ENCODE data around the gene CLEC2L. TPM values are rescaled to one million over a fixed set of nuclear protein-coding genes. Genes with fewer than 3 reads are reported as not detected.

CLEC2L gene
- total and polyA plus RNA-seq, 4 donors: 0.05 TPM; not detected in 3

GRCh38 chr7:139541600-139542307, 18.3 kb downstream of the CLEC2L start:
- Histone ChIP-seq H3K36me3 (ENCODE audit: control insufficient read depth in 4 of 4, insufficient read depth in 3 of 4, low read depth in 1 of 4, low read length in 3 of 4) (no peaks in the 10 kb centered on the region), H3K9me3 (ENCODE audit: control insufficient read depth in 4 of 4, low read length in 3 of 4) (no peaks in the 10 kb centered on the region), H3K27me3 (ENCODE audit: control insufficient read depth in 4 of 4, insufficient read depth in 4 of 4, low read length in 3 of 4) (peaks cover 0 to 4% (median 0%) of the 10 kb centered on the region in 4 donors), H3K4me3 (ENCODE audit: low read depth in 1 of 3, low read length in 3 of 3) (no peak overlapping the region), H3K9ac (ENCODE audit: low read depth in 1 of 2, low read length in 2 of 2) (no peak overlapping the region), H3K4me1 (ENCODE audit: control insufficient read depth in 4 of 4, insufficient read depth in 4 of 4, low read length in 3 of 4) (no peaks in the 10 kb centered on the region), H3K27ac (ENCODE audit: low read depth in 1 of 2, low read length in 2 of 2) (no peak overlapping the region)
- 76% methylated on average over 21 of the region's 21 CpGs for WGBS
- TF ChIP-seq EGR1 (IDR thresholded peaks at IDR 0.05; ENCODE audit: low read depth in 2 of 2) (no peak), ATF3 (IDR thresholded peaks at IDR 0.05) (no peak), FOXA1 (IDR thresholded peaks at IDR 0.05) (no peak), HNF4A (conservative IDR thresholded peaks at IDR 0.05) (no peak), CTCF (IDR thresholded peaks at IDR 0.05; ENCODE audit: low read depth, low read length, missing input control) (no peak), YY1 (IDR thresholded peaks at IDR 0.05) (no peak), RXRA (IDR thresholded peaks at IDR 0.05) (no peak), TAF1 (conservative IDR thresholded peaks at IDR 0.05) (no peak), SP1 (IDR thresholded peaks at IDR 0.05) (no peak), REST (IDR thresholded peaks at IDR 0.05) (no peak), FOXA2 (IDR thresholded peaks at IDR 0.05) (no peak), MAX (IDR thresholded peaks at IDR 0.05) (no peak), NR2F2 (IDR thresholded peaks at IDR 0.05) (no peak), JUND (IDR thresholded peaks at IDR 0.05) (no peak), RAD21 (IDR thresholded peaks at IDR 0.05) (no peak), ZBTB33 (IDR thresholded peaks at IDR 0.05) (no peak)
- no peak for DNase-seq (ENCODE audit: low spot score)

Data from liver (tissue), 9 donors.